Neural cell (in vitro differentiated cells): Measurements from ENCODE around the gene IGSF11.

Experiments used
- EP300 ChIP-seq: fragments of 450-650 bp; conservative IDR thresholded peaks from 2 replicates; pipeline ENCODE4 v1.6.1; 2014; ENCODE audit warnings: antibody characterized with exemption, mild to moderate bottlenecking, moderate library complexity; ENCODE audit not compliant: poor library complexity, severe bottlenecking
- EZH2 ChIP-seq: fragments of 200-600, 300-800 bp; shearing (Covaris generic), sonication (generic); IDR thresholded peaks from 2 replicates; pipeline ENCODE4 v1.6.1; 2014; ENCODE audit warnings: antibody characterized with exemption, low read length, borderline replicate concordance, mild to moderate bottlenecking; ENCODE audit not compliant: insufficient read depth, poor library complexity, severe bottlenecking
- POLR2AphosphoS5 ChIP-seq: IDR thresholded peaks from 2 replicates; pipeline ENCODE4 v1.6.1; 2012
- TF ChIP-seq, protein P1 (sequence below): fragments of 450-650 bp; IDR thresholded peaks from 2 replicates; pipeline ENCODE4 v1.5.1; 2014; ENCODE audit warnings: antibody characterized with exemption, mild to moderate bottlenecking, moderate library complexity; ENCODE audit not compliant: poor library complexity, severe bottlenecking
- TF ChIP-seq, protein P2 (sequence below): IDR thresholded peaks from 2 replicates; pipeline ENCODE4 v1.6.1; 2012; ENCODE audit warnings: borderline replicate concordance

DNA sequence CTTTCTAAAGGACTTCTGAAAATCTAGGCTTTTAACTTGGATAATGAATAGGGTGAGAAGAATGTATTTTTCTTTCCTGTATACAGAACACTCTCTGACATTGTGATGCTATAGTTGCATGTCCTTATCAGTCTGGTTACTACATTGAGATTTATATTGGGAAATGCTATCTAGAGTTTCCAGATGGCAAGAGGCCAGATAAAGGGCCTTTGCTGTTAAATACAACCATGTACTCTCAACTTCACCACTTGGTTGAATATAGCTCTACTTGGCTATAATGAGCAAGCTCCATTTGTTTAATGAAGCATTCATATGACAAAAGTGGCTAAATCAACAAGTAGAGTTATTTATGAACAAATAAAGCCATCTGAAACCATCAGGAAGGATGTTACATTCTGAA is 91.0 kb downstream of the IGSF11 start:
- TF ChIP-seq, protein P1, sequence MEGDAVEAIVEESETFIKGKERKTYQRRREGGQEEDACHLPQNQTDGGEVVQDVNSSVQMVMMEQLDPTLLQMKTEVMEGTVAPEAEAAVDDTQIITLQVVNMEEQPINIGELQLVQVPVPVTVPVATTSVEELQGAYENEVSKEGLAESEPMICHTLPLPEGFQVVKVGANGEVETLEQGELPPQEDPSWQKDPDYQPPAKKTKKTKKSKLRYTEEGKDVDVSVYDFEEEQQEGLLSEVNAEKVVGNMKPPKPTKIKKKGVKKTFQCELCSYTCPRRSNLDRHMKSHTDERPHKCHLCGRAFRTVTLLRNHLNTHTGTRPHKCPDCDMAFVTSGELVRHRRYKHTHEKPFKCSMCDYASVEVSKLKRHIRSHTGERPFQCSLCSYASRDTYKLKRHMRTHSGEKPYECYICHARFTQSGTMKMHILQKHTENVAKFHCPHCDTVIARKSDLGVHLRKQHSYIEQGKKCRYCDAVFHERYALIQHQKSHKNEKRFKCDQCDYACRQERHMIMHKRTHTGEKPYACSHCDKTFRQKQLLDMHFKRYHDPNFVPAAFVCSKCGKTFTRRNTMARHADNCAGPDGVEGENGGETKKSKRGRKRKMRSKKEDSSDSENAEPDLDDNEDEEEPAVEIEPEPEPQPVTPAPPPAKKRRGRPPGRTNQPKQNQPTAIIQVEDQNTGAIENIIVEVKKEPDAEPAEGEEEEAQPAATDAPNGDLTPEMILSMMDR, result no peak
- no peak for TF ChIP-seq POLR2AphosphoS5
- TF ChIP-seq EP300, result no peak
- TF ChIP-seq, protein P2, sequence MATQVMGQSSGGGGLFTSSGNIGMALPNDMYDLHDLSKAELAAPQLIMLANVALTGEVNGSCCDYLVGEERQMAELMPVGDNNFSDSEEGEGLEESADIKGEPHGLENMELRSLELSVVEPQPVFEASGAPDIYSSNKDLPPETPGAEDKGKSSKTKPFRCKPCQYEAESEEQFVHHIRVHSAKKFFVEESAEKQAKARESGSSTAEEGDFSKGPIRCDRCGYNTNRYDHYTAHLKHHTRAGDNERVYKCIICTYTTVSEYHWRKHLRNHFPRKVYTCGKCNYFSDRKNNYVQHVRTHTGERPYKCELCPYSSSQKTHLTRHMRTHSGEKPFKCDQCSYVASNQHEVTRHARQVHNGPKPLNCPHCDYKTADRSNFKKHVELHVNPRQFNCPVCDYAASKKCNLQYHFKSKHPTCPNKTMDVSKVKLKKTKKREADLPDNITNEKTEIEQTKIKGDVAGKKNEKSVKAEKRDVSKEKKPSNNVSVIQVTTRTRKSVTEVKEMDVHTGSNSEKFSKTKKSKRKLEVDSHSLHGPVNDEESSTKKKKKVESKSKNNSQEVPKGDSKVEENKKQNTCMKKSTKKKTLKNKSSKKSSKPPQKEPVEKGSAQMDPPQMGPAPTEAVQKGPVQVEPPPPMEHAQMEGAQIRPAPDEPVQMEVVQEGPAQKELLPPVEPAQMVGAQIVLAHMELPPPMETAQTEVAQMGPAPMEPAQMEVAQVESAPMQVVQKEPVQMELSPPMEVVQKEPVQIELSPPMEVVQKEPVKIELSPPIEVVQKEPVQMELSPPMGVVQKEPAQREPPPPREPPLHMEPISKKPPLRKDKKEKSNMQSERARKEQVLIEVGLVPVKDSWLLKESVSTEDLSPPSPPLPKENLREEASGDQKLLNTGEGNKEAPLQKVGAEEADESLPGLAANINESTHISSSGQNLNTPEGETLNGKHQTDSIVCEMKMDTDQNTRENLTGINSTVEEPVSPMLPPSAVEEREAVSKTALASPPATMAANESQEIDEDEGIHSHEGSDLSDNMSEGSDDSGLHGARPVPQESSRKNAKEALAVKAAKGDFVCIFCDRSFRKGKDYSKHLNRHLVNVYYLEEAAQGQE, result no peak
- TF ChIP-seq EZH2, result no peak
